Peyer's patch (tissue), 4 donors: Measurements from ENCODE around the gene OXNAD1.

ENCODE experiments used
- POLR2A ChIP-seq, 2 donors: fragments of 450-650 bp; IDR thresholded peaks; one replicate each; pipeline ENCODE4 v1.5.1; 2017; ENCODE audit warnings: antibody characterized with exemption in 2 of 2, mild to moderate bottlenecking in 2 of 2, moderate library complexity in 2 of 2
- TF ChIP-seq, protein P1 (sequence below), 6 experiments: fragments of 450-650 bp in 4 of 6; fragments of 200-600 bp in 2 of 6; sonication (generic) in 1 of 6; IDR thresholded peaks; one replicate each; pipeline ENCODE4 v1.5.1; 2017 to 2019; ENCODE audit warnings: antibody characterized with exemption in 6 of 6, mild to moderate bottlenecking in 3 of 6, moderate library complexity in 1 of 6

- TF ChIP-seq POLR2A (IDR thresholded peaks at IDR 0.05) = no peak
- TF ChIP-seq, protein P1, sequence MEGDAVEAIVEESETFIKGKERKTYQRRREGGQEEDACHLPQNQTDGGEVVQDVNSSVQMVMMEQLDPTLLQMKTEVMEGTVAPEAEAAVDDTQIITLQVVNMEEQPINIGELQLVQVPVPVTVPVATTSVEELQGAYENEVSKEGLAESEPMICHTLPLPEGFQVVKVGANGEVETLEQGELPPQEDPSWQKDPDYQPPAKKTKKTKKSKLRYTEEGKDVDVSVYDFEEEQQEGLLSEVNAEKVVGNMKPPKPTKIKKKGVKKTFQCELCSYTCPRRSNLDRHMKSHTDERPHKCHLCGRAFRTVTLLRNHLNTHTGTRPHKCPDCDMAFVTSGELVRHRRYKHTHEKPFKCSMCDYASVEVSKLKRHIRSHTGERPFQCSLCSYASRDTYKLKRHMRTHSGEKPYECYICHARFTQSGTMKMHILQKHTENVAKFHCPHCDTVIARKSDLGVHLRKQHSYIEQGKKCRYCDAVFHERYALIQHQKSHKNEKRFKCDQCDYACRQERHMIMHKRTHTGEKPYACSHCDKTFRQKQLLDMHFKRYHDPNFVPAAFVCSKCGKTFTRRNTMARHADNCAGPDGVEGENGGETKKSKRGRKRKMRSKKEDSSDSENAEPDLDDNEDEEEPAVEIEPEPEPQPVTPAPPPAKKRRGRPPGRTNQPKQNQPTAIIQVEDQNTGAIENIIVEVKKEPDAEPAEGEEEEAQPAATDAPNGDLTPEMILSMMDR (IDR thresholded peaks at IDR 0.05) = no peak
Measured at GRCh38 chr3:16350597-16351318, 85.7 kb downstream of the OXNAD1 start.
